Suprapubic skin (tissue), 4 donors: ENCODE results near the gene ARSB. TPM values are rescaled to one million over a fixed set of nuclear protein-coding genes. Genes with fewer than 3 reads are reported as not detected.
"Not testable (repeated sequence)": the region's sequence is repeated elsewhere in the genome, so short reads cannot be mapped to it uniquely, and the experiment has no call there.

ENCODE experiments used
- DNase-seq, 2 donors: peaks; one replicate each; pipeline ENCODE4 v3.0.0-alpha.2; 2019; ENCODE audit warnings: low spot score in 2 of 2
- H3K27ac ChIP-seq: fragments of 200-600 bp; sonication (generic); one replicate; pipeline ENCODE4 v1.5.1; 2019
- H3K27me3 ChIP-seq: fragments of 200-600 bp; sonication (generic); one replicate; pipeline ENCODE4 v1.5.1; 2019
- H3K36me3 ChIP-seq: fragments of 200-600 bp; sonication (generic); one replicate; pipeline ENCODE4 v1.5.1; 2019
- H3K4me1 ChIP-seq: fragments of 200-600 bp; sonication (generic); one replicate; pipeline ENCODE4 v1.5.1; 2019
- H3K4me3 ChIP-seq: fragments of 200-600 bp; sonication (generic); one replicate; pipeline ENCODE4 v1.5.1; 2019; ENCODE audit warnings: mild to moderate bottlenecking
- H3K9me3 ChIP-seq: fragments of 200-600 bp; sonication (generic); one replicate; pipeline ENCODE4 v1.5.1; 2019
- CTCF ChIP-seq, 2 donors: fragments of 200-600 bp in 1 of 2; fragments of 450-650 bp in 1 of 2; sonication (generic) in 1 of 2; IDR thresholded peaks; one replicate each; pipeline ENCODE4 v1.5.1; 2016 to 2019; ENCODE audit warnings: antibody characterized with exemption in 2 of 2, mild to moderate bottlenecking in 1 of 2, moderate library complexity in 1 of 2
- EP300 ChIP-seq: sonication (generic); formaldehyde crosslinking; IDR thresholded peaks from one replicate; pipeline ENCODE4 v1.6.1; 2017; ENCODE audit warnings: antibody characterized with exemption
- POLR2A ChIP-seq, 2 donors: fragments of 450-650 bp; IDR thresholded peaks; one replicate each; pipeline ENCODE4 v1.6.1; 2017; ENCODE audit warnings: antibody characterized with exemption in 2 of 2, mild to moderate bottlenecking in 2 of 2, moderate library complexity in 2 of 2
- POLR2AphosphoS5 ChIP-seq, 3 donors: sonication (generic); formaldehyde crosslinking; IDR thresholded peaks; one replicate each; pipeline ENCODE4 v1.6.1; 2017; ENCODE audit warnings: antibody characterized with exemption in 3 of 3
- WGBS: methylation state at CpG from one replicate; pipeline ENCODE4 v1.1.5; 2018; 5-methylcytosine and 5-hydroxymethylcytosine counted together
- total RNA-seq, 4 donors: library from RNA; depleted of rRNA; stranded (reverse); fragments of >200 nt; gene quantifications; one replicate each; pipeline ENCODE4 v1.1.0, GENCODE V29; 2016

Gene ARSB
- total RNA-seq, 4 donors from 2014 or later = 3.1 to 5.1 (median 3.4) TPM

GRCh38 chr5:78766412-78766762 is 218.7 kb downstream of the ARSB start:
- no peaks in the 10 kb centered on the region for H3K27me3 ChIP-seq
- H3K27ac ChIP-seq = no peak overlapping the region
- WGBS = 77% methylated on average over 5 of the region's 5 CpGs
- no peak overlapping the region for H3K4me3 ChIP-seq
- H3K36me3 ChIP-seq = no peaks in the 10 kb centered on the region
- DNase-seq = no peak
- no peaks in the 10 kb centered on the region for H3K4me1 ChIP-seq
- no peaks in the 10 kb centered on the region for H3K9me3 ChIP-seq
- TF ChIP-seq CTCF (IDR thresholded peaks at IDR 0.05) (no peak), EP300 (no peak), POLR2AphosphoS5 (IDR thresholded peaks at IDR 0.05) (no peak), POLR2A (IDR thresholded peaks at IDR 0.05) (no peak)

GRCh38 chr5:78765756-78766411 is 219.2 kb downstream of the ARSB start:
- TF ChIP-seq CTCF (IDR thresholded peaks at IDR 0.05) = no peak
- TF ChIP-seq POLR2AphosphoS5 (IDR thresholded peaks at IDR 0.05) = no peak
- TF ChIP-seq POLR2A (IDR thresholded peaks at IDR 0.05) = no peak
- TF ChIP-seq EP300 = no peak
- no peak overlapping the region for H3K4me3 ChIP-seq
- no peaks in the 10 kb centered on the region for H3K4me1 ChIP-seq
- H3K36me3 ChIP-seq = no peaks in the 10 kb centered on the region
- no peak overlapping the region for H3K27ac ChIP-seq
- H3K9me3 ChIP-seq = no peaks in the 10 kb centered on the region
- DNase-seq = no peak
- WGBS = 52% methylated on average over 7 of the region's 7 CpGs
- H3K27me3 ChIP-seq = no peaks in the 10 kb centered on the region

- no peaks in the 10 kb centered on the region for H3K9me3 ChIP-seq
- no peaks in the 10 kb centered on the region for H3K27me3 ChIP-seq
- no peaks in the 10 kb centered on the region for H3K4me1 ChIP-seq
- H3K36me3 ChIP-seq = no peaks in the 10 kb centered on the region
- WGBS = 88% methylated on average over 5 of the region's 5 CpGs
- no peak overlapping the region for H3K4me3 ChIP-seq
- TF ChIP-seq CTCF (IDR thresholded peaks at IDR 0.05) (no peak), POLR2A (IDR thresholded peaks at IDR 0.05) (no peak), POLR2AphosphoS5 (IDR thresholded peaks at IDR 0.05) (no peak), EP300 (no peak)
- H3K27ac ChIP-seq = no peak overlapping the region
- DNase-seq = no peak
Measured at GRCh38 chr5:78765116-78765515, 220.0 kb downstream of the ARSB start.

- Histone ChIP-seq H3K4me3 (no peak overlapping the region), H3K27me3 (no peaks in the 10 kb centered on the region), H3K27ac (no peak overlapping the region), H3K36me3 (no peaks in the 10 kb centered on the region), H3K4me1 (no peaks in the 10 kb centered on the region), H3K9me3 (no peaks in the 10 kb centered on the region)
- DNase-seq = no peak
- TF ChIP-seq POLR2AphosphoS5 (IDR thresholded peaks at IDR 0.05) = no peak
- TF ChIP-seq CTCF (IDR thresholded peaks at IDR 0.05) = no peak
- no peak for TF ChIP-seq EP300
- TF ChIP-seq POLR2A (IDR thresholded peaks at IDR 0.05) = no peak
- WGBS = 78% methylated on average over 6 of the region's 6 CpGs
Measured at GRCh38 chr5:78763659-78764189, 221.4 kb downstream of the ARSB start.

- 87% methylated on average over 5 of the region's 5 CpGs for WGBS
- not testable (repeated sequence) for H3K9me3 ChIP-seq, H3K27me3 ChIP-seq, DNase-seq, H3K36me3 ChIP-seq, H3K4me3 ChIP-seq, H3K27ac ChIP-seq, H3K4me1 ChIP-seq
Measured at GRCh38 chr5:78762743-78763142, 222.4 kb downstream of the ARSB start.

- Histone ChIP-seq H3K4me1 (no peaks in the 10 kb centered on the region), H3K27me3 (no peaks in the 10 kb centered on the region), H3K9me3 (no peaks in the 10 kb centered on the region), H3K36me3 (no peaks in the 10 kb centered on the region), H3K4me3 (no peak overlapping the region), H3K27ac (no peak overlapping the region)
- no peak for DNase-seq
- WGBS = 92% methylated on average over 6 of the region's 6 CpGs
- TF ChIP-seq EP300 (no peak), CTCF (IDR thresholded peaks at IDR 0.05) (no peak), POLR2A (IDR thresholded peaks at IDR 0.05) (no peak), POLR2AphosphoS5 (IDR thresholded peaks at IDR 0.05) (no peak)
Measured at GRCh38 chr5:78761840-78762239, 223.3 kb downstream of the ARSB start.
